GM12875 (cell line): ENCODE data around the gene EML5.

Source experiments
- H3K4me3 ChIP-seq: one replicate; pipeline ENCODE4 v1.5.1; 2011; ENCODE audit warnings: low read depth, low read length, control low read depth
- CTCF ChIP-seq: IDR thresholded peaks from 2 replicates; pipeline ENCODE4 v1.5.1; 2011; ENCODE audit warnings: low read depth, mild to moderate bottlenecking, control low read depth, inconsistent platforms, low read length, moderate library complexity, borderline replicate concordance; ENCODE audit not compliant: insufficient read depth

Gene EML5

DNA sequence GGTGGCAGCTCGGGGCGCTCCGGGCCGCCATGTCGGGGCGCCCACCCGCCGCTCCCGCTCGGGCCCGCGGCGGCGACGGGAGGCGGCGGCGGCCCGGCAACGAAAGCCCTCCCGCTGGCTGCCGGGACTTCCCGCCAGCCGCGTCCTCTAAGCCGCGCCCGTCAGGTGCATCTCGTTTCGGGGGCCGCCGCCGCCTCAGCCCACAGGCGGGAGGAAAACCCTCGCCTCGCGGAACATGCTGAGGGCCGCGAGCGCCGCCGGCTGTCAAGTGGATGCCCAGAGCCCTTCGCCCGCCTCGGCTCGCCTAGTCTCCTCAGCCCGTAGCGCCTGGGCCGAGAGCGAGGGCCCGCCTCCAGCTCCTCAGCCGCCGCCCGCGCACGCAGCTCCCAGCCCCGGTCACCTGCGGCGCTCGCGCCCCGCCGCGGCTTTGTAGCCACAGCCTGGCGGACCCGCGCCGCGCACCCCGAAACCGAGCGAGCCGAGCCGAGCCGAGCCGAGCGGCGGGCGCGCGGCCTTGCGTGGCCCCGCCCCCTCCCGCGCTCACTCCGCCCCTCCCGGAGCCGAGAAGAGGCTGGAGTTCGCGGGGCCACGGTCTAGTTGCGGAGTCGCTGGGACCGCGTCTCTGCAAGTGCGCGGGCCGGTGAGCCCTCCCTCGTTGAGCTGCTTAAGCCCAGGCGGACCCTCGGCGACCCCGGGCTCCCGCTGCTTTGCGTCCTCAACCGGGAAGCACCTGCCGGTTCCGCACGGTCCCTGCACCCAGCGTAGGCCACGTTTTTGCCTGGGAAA, at the start of gene EML5:
TSS of gene EML5 (minus strand) at position 481 of the 786 bp plus-strand sequence. CDS start at position 31, 450 bp downstream.
- peak; percentile 24; the same call in 1 of the 2 replicates for TF ChIP-seq CTCF
- peak within 1 kb of the TSS; percentile 67 for H3K4me3 ChIP-seq

DNA sequence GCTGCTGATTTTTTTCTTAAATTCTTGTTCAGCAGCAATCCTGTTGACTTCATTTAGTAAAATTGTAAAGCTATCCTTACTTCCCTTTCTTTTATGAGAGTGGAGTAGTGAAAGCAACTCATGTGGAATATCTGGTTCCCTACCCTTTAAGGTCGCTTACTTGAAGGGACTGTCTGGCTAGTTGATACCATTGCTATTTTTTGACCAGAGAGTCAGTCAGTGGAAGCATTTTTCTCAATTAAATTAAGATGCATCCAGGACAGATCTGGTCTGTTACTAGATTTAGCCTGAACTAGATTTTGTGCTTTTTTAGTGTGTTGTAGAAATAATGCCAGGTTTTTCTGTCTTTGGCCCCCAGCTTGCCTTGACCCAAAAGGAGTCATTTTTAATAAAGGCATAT, 49.7 kb upstream of the EML5 start:
- no peak overlapping the region for H3K4me3 ChIP-seq
- no peak for TF ChIP-seq CTCF

- no peak for TF ChIP-seq CTCF
- no peak overlapping the region for H3K4me3 ChIP-seq
Measured at GRCh38 chr14:88841741-88842140, 49.0 kb upstream of the EML5 start.

- H3K4me3 ChIP-seq: no peak overlapping the region
- no peak for TF ChIP-seq CTCF
Measured at GRCh38 chr14:88840926-88841325, 48.2 kb upstream of the EML5 start.

GRCh38 chr14:88838015-88838414, 45.3 kb upstream of the EML5 start:
- H3K4me3 ChIP-seq: no peak overlapping the region
- no peak for TF ChIP-seq CTCF

DNA sequence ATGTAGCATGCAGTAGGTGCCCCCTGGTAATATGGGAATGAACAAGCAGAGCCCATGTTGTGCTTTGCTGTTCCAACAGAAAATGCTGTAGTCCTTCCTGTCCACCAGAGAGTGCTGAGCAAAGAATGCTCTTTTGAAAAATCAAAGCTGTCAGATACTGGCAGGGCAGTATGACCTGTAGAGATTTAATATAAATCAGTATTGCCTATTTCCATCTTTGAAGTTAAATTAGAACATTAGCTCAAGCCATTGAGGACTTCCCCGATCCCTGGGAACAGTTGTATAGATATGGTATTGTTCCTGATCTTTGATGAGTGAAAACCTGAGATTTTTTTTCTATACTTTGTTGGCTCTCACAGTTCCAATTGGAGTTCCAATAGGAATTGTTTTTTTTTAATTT, 44.7 kb upstream of the EML5 start:
- no peak for TF ChIP-seq CTCF
- H3K4me3 ChIP-seq: no peak overlapping the region

DNA sequence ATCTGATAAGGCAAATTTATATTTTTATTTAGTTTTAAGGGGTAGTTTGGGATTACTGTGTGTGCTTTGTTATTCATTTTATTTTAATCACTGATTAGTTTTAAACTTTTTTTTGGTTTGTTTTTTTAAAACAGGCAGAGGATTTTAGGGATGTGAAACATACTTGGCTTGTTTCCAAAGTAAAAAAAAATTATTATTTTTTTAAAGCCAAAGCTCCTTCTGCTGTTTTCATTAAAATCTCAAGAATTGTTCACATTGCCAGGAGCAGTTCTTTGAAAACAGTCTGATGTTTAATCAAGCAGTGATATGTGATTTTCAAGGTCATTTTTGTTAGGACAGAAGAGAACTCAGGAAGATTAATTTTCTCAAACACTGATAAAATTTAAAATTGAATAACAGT, 42.9 kb upstream of the EML5 start:
- TF ChIP-seq CTCF: no peak

More for the DNA sequence above, 42.9 kb upstream of the EML5 start:
- no peak overlapping the region for H3K4me3 ChIP-seq
